ENCODE results near the gene ZNF362.

ZNF362 gene

GRCh38 chr1:33321178-33321577 lies 64.9 kb downstream of the ZNF362 start:
- H3K9me3 Mint-ChIP-seq: no peaks in the 10 kb centered on the region
- no peak overlapping the region for H3K4me3 Mint-ChIP-seq
- H3K27ac Mint-ChIP-seq: no peak overlapping the region
- no peaks in the 10 kb centered on the region for H3K4me1 Mint-ChIP-seq
- peaks cover 22% of the 10 kb centered on the region for H3K27me3 Mint-ChIP-seq
- CTCF ChIA-PET: interaction anchor here (1.4 kb wide), 1 partner anchor 26 kb away, joined by 3 read pairs; no protein-coding TSS in a partner anchor
- H3K36me3 Mint-ChIP-seq: peaks cover 22% of the 10 kb centered on the region
- DNase-seq: no peak

DNA sequence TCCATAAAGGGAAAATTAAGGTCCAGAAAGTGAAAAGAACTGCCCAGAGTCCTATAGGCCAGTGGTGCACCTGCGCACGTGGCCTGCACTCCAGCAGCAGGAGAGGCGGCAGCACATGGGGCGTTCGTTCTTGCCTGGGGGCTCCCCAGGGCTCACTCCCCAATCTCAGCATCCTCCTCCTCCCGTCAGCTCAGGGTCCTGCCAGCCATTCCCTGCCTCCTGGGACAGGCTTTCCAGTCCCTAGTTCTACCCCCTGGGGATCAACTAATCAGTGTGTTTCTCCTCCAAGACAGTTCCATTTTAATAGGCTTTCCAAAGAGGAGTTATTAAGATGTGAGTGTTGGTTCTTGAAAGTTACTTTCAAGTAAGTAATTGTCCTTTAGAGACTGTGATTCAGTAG lies 65.8 kb downstream of the ZNF362 start:
- CTCF ChIA-PET: no interaction called here
- no peak overlapping the region for H3K27ac Mint-ChIP-seq
- H3K27me3 Mint-ChIP-seq: peaks cover 13% of the 10 kb centered on the region
- H3K9me3 Mint-ChIP-seq: no peaks in the 10 kb centered on the region
- DNase-seq: no peak
- no peaks in the 10 kb centered on the region for H3K4me1 Mint-ChIP-seq
- H3K4me3 Mint-ChIP-seq: no peak overlapping the region
- H3K36me3 Mint-ChIP-seq: peaks cover 24% of the 10 kb centered on the region

DNA sequence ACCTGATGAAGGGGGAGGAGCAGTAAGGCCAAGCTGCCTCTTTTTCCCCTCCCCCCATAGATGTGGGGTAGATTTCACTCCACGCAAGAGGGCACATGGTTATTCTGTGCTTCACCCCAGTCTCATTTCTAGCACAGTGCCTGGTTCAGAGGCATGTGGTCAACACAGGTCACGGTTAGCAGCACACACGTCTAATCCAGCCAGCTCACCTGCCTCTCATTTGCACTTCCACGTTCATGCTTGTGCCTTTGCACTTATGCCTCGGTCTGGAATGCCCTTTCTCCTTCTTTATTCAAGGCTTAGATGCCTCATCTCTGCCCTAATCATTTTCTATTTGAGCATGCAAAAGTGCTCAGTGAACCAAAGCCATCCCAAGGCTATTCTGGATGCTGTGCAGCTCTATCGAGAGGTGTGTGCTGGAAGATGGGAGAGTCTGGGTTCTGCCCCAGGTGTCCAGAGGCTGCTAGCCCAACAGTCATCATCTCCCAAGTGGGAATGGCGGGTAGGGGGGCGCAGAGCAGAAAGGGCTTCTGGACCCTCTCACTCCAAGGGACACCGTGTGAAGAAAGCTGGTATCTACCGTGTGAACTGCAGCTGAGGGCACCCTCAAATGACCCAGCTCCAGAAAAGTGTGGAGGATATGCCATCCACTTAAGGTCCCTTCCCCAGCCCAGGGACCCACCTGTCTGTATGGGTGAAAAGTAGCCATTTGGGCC lies 66.7 kb downstream of the ZNF362 start:
- Mint-ChIP-seq H3K9me3 (no peaks in the 10 kb centered on the region), H3K36me3 (peaks cover 27% of the 10 kb centered on the region), H3K27ac (no peak overlapping the region), H3K4me1 (no peaks in the 10 kb centered on the region), H3K4me3 (no peak overlapping the region), H3K27me3 (peaks cover 7% of the 10 kb centered on the region)
- CTCF ChIA-PET: no interaction called here
- DNase-seq: no peak

DNA sequence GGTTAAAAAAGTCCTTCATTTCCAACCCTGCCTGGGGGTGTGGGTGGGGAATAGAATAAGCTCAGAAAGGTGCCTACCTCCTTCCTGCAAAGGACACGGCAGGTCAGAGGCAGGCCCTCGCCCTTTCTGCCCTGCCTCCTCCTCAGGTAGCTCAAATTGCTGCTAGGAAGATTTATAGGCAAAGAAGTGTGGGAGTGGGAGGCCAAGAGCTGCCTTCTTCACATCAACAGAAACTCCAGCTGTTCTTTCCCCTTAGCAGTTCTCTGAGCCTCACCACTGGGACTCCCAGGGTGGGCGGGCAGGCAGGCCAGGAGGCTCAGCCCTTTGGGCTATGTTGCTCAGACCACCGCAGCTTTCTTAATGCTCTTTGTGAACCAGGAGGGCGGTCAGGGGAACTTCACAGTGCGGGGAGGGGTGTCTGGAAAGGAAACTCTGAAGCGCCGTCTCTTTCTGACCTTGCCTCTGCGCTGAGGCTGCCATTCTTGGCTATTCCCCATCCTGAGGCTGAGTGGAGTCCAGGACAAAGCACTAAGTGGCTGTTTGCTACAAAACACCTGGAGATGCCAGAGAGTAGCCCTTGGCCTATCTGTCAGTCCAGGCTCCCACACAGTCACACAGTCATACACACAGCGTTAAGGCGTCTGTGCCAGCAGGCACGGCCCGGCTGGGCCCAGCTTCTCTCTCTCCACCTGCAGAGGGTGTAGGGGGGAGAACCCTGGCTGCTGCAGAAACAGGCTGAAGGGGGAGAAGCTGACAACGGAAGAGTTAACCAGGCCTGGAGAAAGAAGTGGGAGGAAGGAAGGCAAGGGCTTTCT lies 67.6 kb downstream of the ZNF362 start:
- Mint-ChIP-seq H3K4me1 (no peaks in the 10 kb centered on the region), H3K27ac (no peak overlapping the region), H3K36me3 (peaks cover 33% of the 10 kb centered on the region), H3K27me3 (no peaks in the 10 kb centered on the region), H3K9me3 (no peaks in the 10 kb centered on the region), H3K4me3 (no peak overlapping the region)
- DNase-seq: no peak
- CTCF ChIA-PET: no interaction called here

GRCh38 chr1:33324677-33325575 lies 68.6 kb downstream of the ZNF362 start:
- DNase-seq: no peak
- peaks cover 40% of the 10 kb centered on the region for H3K36me3 Mint-ChIP-seq
- CTCF ChIA-PET: interaction anchor here (2.3 kb wide), 1 partner anchor 29 kb away, joined by 5 read pairs; no protein-coding TSS in a partner anchor

GRCh38 chr1:33326785-33327184 lies 70.5 kb downstream of the ZNF362 start:
- Mint-ChIP-seq H3K27ac (no peak overlapping the region), H3K9me3 (no peaks in the 10 kb centered on the region), H3K27me3 (no peaks in the 10 kb centered on the region), H3K36me3 (peaks cover 43% of the 10 kb centered on the region), H3K4me1 (no peaks in the 10 kb centered on the region), H3K4me3 (no peak overlapping the region)
- DNase-seq: no peak
- CTCF ChIA-PET: interaction anchor here (2.3 kb wide), 1 partner anchor 31 kb away, joined by 5 read pairs; no protein-coding TSS in a partner anchor

More at GRCh38 chr1:33324677-33325575, 68.6 kb downstream of the ZNF362 start:
- H3K27me3 Mint-ChIP-seq: no peaks in the 10 kb centered on the region
- H3K9me3 Mint-ChIP-seq: no peaks in the 10 kb centered on the region
- peak overlapping the region; percentile 24 for H3K27ac Mint-ChIP-seq
- H3K4me3 Mint-ChIP-seq: no peak overlapping the region
- no peaks in the 10 kb centered on the region for H3K4me1 Mint-ChIP-seq

GRCh38 chr1:33327587-33328325 lies 71.5 kb downstream of the ZNF362 start:
- Mint-ChIP-seq H3K4me3 (no peak overlapping the region), H3K9me3 (no peaks in the 10 kb centered on the region), H3K27me3 (no peaks in the 10 kb centered on the region), H3K4me1 (no peaks in the 10 kb centered on the region), H3K27ac (no peak overlapping the region), H3K36me3 (peaks cover 49% of the 10 kb centered on the region)
- CTCF ChIA-PET: no interaction called here
- DNase-seq: no peak

DNA sequence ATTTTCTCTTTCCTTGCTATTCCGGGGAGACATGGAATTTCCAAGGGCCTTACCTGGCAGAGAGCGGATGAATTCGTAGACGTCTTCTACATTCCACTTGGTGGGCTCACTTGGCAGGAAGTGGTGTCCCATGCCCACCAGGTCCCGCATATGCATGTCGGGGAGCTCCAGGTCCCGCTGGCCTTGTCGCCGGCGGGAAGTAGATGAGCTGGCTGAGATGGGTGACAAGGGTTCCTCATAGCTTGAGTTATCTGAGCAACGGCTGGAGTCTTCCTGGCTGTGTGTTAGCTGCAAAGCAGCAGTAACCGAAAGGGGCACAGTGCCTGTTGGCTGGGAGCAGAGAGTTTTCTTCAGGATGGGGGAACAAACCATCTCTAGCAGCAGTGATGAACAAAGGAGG lies 72.5 kb downstream of the ZNF362 start:
- Mint-ChIP-seq H3K4me1 (no peaks in the 10 kb centered on the region), H3K9me3 (no peaks in the 10 kb centered on the region), H3K27me3 (no peaks in the 10 kb centered on the region), H3K36me3 (peaks cover 47% of the 10 kb centered on the region), H3K27ac (no peak overlapping the region), H3K4me3 (no peak overlapping the region)
- no peak for DNase-seq
- CTCF ChIA-PET: interaction anchor here (0.6 kb wide), 1 partner anchor 13 kb away, joined by 3 read pairs; no protein-coding TSS in a partner anchor

GRCh38 chr1:33329600-33330305 lies 73.5 kb downstream of the ZNF362 start:
- H3K4me3 Mint-ChIP-seq: no peak overlapping the region
- no peak overlapping the region for H3K27ac Mint-ChIP-seq
- peaks cover 42% of the 10 kb centered on the region for H3K36me3 Mint-ChIP-seq
- DNase-seq: no peak
- no peaks in the 10 kb centered on the region for H3K9me3 Mint-ChIP-seq
- no peaks in the 10 kb centered on the region for H3K4me1 Mint-ChIP-seq
- no peaks in the 10 kb centered on the region for H3K27me3 Mint-ChIP-seq
- CTCF ChIA-PET: no interaction called here

DNA sequence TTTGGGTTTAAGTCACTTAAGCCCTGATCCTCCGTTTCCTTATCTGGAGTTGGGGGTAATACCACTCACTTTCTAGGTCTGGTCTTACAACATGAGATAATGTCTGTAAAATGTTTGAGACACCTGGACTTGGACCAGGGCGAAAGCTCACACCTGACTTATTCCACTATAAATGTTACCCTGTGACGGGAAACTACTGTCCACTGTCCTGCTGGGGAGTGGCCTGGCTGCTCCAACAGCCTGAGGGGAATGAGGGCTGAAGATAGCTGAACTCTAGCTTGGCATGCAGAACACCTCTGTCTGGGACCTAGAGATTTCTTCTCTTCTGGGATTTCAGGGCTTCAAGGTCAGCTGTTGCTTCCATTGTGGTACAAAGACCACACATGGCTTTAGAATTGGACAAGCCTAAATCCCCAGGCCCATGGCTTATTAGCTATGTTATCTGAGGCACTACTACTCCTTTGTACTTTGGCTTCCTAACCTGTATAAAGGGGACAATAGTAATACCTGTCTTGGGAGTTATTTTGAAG lies 74.1 kb downstream of the ZNF362 start:
- H3K36me3 Mint-ChIP-seq: peaks cover 41% of the 10 kb centered on the region
- H3K4me3 Mint-ChIP-seq: no peak overlapping the region
- H3K27ac Mint-ChIP-seq: no peak overlapping the region
- no peaks in the 10 kb centered on the region for H3K9me3 Mint-ChIP-seq
- H3K27me3 Mint-ChIP-seq: no peaks in the 10 kb centered on the region
- peaks cover 7% of the 10 kb centered on the region for H3K4me1 Mint-ChIP-seq
- DNase-seq: no peak
- CTCF ChIA-PET: interaction anchor here (0.8 kb wide), 1 partner anchor 140 kb away, joined by 3 read pairs; no protein-coding TSS in a partner anchor

DNA sequence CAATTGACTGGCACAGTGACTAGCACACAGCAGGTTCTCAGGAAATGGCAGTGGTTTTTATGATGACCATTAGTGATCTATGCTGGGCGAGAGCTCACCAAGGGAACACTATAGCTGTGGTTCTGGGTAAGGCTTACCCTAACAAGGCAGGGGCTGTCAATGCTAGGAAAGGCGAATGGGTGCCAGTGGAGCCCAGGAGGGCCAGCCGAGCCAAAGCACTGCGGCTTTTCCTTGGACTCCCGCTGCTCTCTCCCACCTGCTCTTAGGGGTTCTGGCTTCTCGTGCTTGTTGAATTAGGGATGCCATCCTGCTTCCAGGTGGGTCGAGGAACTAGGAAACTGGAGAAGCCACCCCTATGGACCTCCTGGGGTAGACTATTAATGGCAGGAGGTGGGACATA lies 74.6 kb downstream of the ZNF362 start:
- Mint-ChIP-seq H3K27me3 (no peaks in the 10 kb centered on the region), H3K27ac (no peak overlapping the region), H3K36me3 (peaks cover 36% of the 10 kb centered on the region), H3K9me3 (no peaks in the 10 kb centered on the region), H3K4me3 (no peak overlapping the region), H3K4me1 (peaks cover 7% of the 10 kb centered on the region)
- no peak for DNase-seq
- CTCF ChIA-PET: interaction anchor here (0.8 kb wide), 1 partner anchor 140 kb away, joined by 3 read pairs; no protein-coding TSS in a partner anchor

DNA sequence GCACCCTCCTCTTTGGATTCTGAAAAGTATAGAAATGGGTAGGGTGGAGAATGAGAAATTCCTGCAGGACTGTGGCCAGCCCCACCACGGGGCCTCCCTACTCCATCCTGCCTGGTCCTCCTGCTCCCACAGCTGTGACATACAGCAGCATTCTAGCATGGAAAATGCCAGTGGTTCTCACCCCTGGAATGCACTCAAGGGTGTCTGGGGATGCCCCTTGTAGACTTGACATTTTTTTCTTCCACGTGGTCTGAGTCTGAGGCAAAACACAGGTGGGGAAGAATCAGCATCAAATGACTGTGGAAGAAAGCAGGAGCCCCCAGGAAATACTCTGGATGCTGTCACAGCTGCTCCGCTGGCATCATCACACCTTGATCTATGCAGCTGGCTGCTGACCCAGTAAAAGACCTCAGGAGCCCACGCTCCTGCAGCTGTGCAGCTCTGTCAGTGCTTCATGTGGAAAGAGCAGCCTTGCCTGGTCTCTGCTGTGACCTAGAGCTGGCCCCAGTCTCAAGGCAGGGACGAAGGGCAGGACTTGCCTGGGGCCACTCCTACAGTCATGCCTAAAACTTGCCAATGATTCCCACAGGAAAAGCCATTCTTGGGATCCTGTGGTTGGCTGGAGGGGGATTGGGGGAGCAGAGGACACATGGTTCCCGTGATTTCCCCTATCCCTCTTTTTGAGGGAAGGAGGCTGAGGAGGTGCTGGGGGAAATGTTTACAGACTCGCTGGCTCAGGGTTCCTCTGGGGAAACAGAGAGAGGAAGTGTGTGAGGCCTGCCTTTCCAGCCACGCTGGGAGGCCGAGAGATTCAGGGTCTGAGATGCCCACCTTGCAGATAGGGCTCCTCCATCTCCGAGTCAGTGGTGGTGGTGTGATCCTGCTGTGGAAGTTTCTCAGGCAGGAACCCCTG lies 75.4 kb downstream of the ZNF362 start:
- Mint-ChIP-seq H3K27me3 (no peaks in the 10 kb centered on the region), H3K4me1 (peaks cover 7% of the 10 kb centered on the region), H3K9me3 (no peaks in the 10 kb centered on the region), H3K4me3 (no peak overlapping the region), H3K36me3 (peaks cover 33% of the 10 kb centered on the region), H3K27ac (no peak overlapping the region)
- no peak for DNase-seq
- CTCF ChIA-PET: interaction anchor here (0.8 to 1.1 kb wide), 2 partner anchors 10 to 139 kb away, joined by 3 read pairs; no protein-coding TSS in a partner anchor

Data from activated naive CD4-positive, alpha-beta T cell treated with anti-CD3 and anti-CD28 coated beads, Interleukin-2, amount 10 ng/mL, durations not matched to agents 7 days and 5 days (primary cell).